WERI-Rb-1 (cell line): Measurements from ENCODE around the gene HHATL.

ENCODE experiments used
- DNase-seq: peaks from one replicate; pipeline ENCODE4 v3.0.0-alpha.2; 2020
- H3K27ac ChIP-seq: fragments of 250-450 bp; sonication (Bioruptor Pico); 2 replicates; pipeline ENCODE4 v1.5.1; 2020; ENCODE audit warnings: mild to moderate bottlenecking, moderate library complexity
- H3K27me3 ChIP-seq: fragments of 250-450 bp; sonication (Bioruptor Pico); 2 replicates; pipeline ENCODE4 v1.5.1; 2021; ENCODE audit warnings: mild to moderate bottlenecking, low read depth, moderate library complexity; ENCODE audit not compliant: insufficient read depth, severe bottlenecking
- H3K36me3 ChIP-seq: fragments of 250-450 bp; sonication (Bioruptor Pico); 2 replicates; pipeline ENCODE4 v1.5.1; 2020; ENCODE audit warnings: mild to moderate bottlenecking, moderate library complexity
- H3K4me3 ChIP-seq: 2 replicates; pipeline ENCODE4 v1.5.1; 2011; ENCODE audit warnings: low read depth, mild to moderate bottlenecking, control low read depth, low read length
- H3K9me3 ChIP-seq: fragments of 250-450 bp; sonication (Bioruptor Pico); 2 replicates; pipeline ENCODE4 v1.5.1; 2021; ENCODE audit warnings: mild to moderate bottlenecking, moderate library complexity; ENCODE audit not compliant: severe bottlenecking
- TF ChIP-seq, protein P1 (sequence below): IDR thresholded peaks from 2 replicates; pipeline ENCODE4 v1.5.1; 2011; ENCODE audit warnings: low read depth, mild to moderate bottlenecking, control low read depth, inconsistent platforms, low read length

The HHATL gene

DNA sequence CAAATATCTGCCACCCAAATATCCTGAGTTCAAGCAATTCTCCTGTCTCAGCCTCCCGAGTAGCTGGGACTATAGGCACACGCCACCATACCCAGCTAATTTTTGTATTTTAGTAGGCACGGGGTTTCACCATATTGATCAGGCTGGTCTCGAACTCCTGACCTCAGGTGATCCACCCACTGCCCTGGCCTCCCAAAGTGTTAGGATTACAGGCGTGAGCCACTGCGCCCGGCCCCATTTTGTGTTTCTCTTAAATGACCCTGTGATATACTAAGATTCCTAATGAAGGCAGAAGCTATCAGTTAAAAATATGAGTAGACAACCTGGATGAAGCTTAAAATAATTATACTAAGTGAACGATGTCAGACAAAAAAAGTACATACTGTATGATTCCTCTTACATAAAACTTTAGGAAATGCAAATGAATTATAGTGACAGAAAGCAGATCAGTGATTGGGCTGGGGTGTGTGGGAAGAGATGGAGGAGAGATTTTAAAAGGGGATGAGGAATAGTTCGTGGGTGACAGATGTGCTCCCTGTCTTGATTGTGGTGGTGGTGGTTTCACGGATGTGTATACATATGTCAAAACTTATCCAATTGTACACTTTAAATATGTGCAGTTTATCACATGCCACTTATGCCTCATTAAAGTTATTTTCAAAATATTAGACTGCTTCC, 21.1 kb downstream of the HHATL start:
- DNase-seq = no peak
- H3K27ac ChIP-seq = no peak overlapping the region

DNA sequence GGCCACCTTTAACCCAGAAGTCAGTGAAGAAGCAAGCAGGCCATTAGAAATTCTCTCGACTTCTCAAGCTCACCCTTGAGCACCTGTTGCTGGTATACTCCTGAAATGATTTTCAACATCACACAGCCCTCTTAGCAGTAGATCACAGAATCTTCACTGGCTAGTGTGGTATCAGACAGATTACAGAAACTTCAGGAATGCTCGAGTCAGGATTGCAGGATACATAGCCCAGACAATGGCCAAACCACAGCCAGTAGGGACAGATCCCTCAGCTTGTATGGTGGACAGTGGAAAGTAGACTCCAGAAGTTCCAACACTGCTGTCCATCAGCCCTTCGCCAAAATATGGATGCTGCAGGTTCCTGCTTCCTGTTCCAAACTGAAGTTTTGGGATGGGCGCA, 21.8 kb downstream of the HHATL start:
- Histone ChIP-seq H3K4me3 (no peak overlapping the region), H3K27ac (no peak overlapping the region), H3K9me3 (peaks cover 3% of the 10 kb centered on the region), H3K27me3 (no peaks in the 10 kb centered on the region), H3K36me3 (no peaks in the 10 kb centered on the region)
- TF ChIP-seq, protein P1, sequence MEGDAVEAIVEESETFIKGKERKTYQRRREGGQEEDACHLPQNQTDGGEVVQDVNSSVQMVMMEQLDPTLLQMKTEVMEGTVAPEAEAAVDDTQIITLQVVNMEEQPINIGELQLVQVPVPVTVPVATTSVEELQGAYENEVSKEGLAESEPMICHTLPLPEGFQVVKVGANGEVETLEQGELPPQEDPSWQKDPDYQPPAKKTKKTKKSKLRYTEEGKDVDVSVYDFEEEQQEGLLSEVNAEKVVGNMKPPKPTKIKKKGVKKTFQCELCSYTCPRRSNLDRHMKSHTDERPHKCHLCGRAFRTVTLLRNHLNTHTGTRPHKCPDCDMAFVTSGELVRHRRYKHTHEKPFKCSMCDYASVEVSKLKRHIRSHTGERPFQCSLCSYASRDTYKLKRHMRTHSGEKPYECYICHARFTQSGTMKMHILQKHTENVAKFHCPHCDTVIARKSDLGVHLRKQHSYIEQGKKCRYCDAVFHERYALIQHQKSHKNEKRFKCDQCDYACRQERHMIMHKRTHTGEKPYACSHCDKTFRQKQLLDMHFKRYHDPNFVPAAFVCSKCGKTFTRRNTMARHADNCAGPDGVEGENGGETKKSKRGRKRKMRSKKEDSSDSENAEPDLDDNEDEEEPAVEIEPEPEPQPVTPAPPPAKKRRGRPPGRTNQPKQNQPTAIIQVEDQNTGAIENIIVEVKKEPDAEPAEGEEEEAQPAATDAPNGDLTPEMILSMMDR = no peak
- DNase-seq = no peak

More for the DNA sequence above, 21.1 kb downstream of the HHATL start:
- Histone ChIP-seq H3K36me3 (no peaks in the 10 kb centered on the region), H3K27me3 (no peaks in the 10 kb centered on the region), H3K9me3 (no peaks in the 10 kb centered on the region), H3K4me3 (no peak overlapping the region)
- TF ChIP-seq, protein P1 = no peak

DNA sequence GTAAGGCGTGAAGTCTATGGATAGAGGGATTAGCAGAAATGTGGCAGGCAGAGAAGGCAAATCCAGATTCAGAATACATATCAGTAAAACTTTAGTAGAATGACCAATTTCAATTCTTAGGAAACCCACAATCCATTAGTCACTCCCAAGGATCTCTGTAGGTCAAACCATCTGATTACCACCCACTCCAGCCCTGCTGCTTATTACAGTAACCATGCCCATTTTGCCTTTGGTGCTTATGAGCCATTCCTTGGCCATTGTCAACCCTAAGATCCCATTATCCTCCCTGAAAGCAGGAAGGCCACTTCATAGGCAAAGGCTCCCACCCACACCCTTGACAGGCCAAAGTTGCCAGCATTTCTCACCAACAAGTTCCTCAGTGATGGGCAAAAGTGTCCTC, 22.3 kb downstream of the HHATL start:
- Histone ChIP-seq H3K27ac (no peak overlapping the region), H3K9me3 (peaks cover 4% of the 10 kb centered on the region), H3K27me3 (no peaks in the 10 kb centered on the region), H3K36me3 (no peaks in the 10 kb centered on the region), H3K4me3 (no peak overlapping the region)
- no peak for DNase-seq
- TF ChIP-seq, protein P1 = no peak

DNA sequence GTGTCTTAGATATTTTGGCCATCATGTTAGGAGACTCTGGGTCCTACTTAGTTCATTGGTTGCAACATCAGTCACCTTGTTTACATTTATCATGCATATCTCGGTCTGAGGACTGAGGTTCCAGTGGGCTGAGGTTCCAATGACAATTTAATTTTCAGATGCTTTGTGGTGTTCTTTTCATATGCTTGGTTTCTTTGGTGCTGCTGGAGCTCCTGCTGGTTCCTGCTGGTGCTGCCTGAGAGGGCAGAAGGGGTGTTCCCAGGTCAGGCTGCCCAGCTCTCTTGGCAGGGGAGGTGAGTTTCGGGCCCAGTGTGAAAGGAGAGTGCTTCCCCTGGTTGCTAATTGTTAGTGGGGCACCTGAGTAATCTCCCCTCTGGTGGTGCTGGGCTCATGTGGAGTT, 24.2 kb downstream of the HHATL start:
- Histone ChIP-seq H3K36me3 (no peaks in the 10 kb centered on the region), H3K27me3 (no peaks in the 10 kb centered on the region), H3K27ac (no peak overlapping the region), H3K9me3 (peaks cover 4% of the 10 kb centered on the region), H3K4me3 (no peak overlapping the region)
- TF ChIP-seq, protein P1 = no peak
- no peak for DNase-seq

DNA sequence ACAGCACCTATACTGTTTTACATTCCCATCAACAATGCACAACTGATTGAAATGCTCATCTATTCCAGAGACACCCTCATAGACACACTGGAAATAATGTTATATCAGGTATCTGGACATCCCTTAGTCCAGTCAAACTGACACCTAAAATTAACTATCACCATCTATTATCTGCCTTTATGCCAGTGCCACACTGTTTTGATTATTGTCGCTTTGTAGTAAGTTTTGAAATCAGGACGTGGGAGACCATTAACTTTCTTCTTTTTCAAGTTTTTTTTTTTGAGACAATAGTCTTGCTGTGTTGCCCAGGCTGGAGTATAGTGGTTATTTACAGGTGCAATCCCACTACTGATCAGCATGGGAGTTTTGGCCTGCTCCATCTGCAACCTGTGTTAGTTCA, 26.7 kb downstream of the HHATL start:
- peaks cover 4% of the 10 kb centered on the region for H3K9me3 ChIP-seq
- TF ChIP-seq, protein P1 = no peak
- H3K27ac ChIP-seq = no peak overlapping the region
- DNase-seq = no peak
- no peaks in the 10 kb centered on the region for H3K27me3 ChIP-seq
- H3K4me3 ChIP-seq = no peak overlapping the region
- no peaks in the 10 kb centered on the region for H3K36me3 ChIP-seq

DNA sequence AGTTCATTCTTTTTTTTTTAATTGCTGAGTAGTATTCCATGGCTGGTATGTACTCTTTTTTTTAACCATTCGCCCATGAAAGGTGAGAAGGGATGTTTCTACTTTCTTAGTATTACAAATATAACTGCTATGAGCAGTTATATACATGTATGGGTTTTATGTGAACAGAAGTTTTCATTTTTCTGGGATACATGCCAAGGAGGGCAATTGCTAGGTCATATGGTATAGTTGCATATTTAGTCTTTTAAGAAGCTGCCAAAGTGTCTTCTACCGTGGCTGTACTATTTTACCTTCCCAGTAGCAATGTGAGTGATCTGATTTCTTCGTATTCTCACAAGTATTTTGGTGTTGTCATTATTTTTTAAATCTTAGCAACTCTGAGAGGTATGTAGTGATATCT, 28.5 kb downstream of the HHATL start:
- DNase-seq = no peak

More for the DNA sequence above, 28.5 kb downstream of the HHATL start:
- no peaks in the 10 kb centered on the region for H3K27me3 ChIP-seq
- TF ChIP-seq, protein P1 = no peak
- H3K4me3 ChIP-seq = no peak overlapping the region
- H3K9me3 ChIP-seq = peaks cover 4% of the 10 kb centered on the region
- H3K36me3 ChIP-seq = no peaks in the 10 kb centered on the region
- no peak overlapping the region for H3K27ac ChIP-seq
